ENCODE data around the gene COPS6.

- TF ChIP-seq CTCF (tag by site-specific recombination; IDR thresholded peaks at IDR 0.05) (no peak), ZNF449 (tag by site-specific recombination; IDR thresholded peaks at IDR 0.05) (no peak), ZNF311 (tag by site-specific recombination; IDR thresholded peaks at IDR 0.05; ENCODE audit: borderline replicate concordance) (no peak), ZNF138 (tag by site-specific recombination; IDR thresholded peaks at IDR 0.05; ENCODE audit: borderline replicate concordance) (no peak), ZNF132 (tag by site-specific recombination; IDR thresholded peaks at IDR 0.05; ENCODE audit: borderline replicate concordance) (no peak), ZNF639 (tag by site-specific recombination; IDR thresholded peaks at IDR 0.05) (no peak), ZNF280D (tag by site-specific recombination; IDR thresholded peaks at IDR 0.05) (no peak), ZNF76 (tag by site-specific recombination; IDR thresholded peaks at IDR 0.05; ENCODE audit: borderline replicate concordance, low read depth) (no peak), ZNF280C (tag by site-specific recombination; IDR thresholded peaks at IDR 0.05) (no peak), ZNF266 (tag by site-specific recombination; IDR thresholded peaks at IDR 0.05; ENCODE audit: low read depth) (no peak), REST (tag by site-specific recombination; IDR thresholded peaks at IDR 0.05) (no peak)
Observed at GRCh38 chr7:100082978-100083377, 5.8 kb upstream of the COPS6 start.

Measured in HEK293 (cell line).